Measurements from ENCODE around the gene NPIPA2.
"Not testable (repeated sequence)": the region's sequence is repeated elsewhere in the genome, so short reads cannot be mapped to it uniquely, and the experiment has no call there.

The NPIPA2 gene

GRCh38 chr16:14807184-14807678 is 64.9 kb downstream of the NPIPA2 start:
- not testable (repeated sequence) for DNase-seq (ENCODE audit: low read depth); H3K4me3 ChIP-seq (ENCODE audit: control insufficient read depth, low read depth, low read length)

- not testable (repeated sequence) for DNase-seq (ENCODE audit: low read depth); H3K4me3 ChIP-seq (ENCODE audit: control insufficient read depth, low read depth, low read length)
Measured at GRCh38 chr16:14813890-14814289, 71.6 kb downstream of the NPIPA2 start.

Data from AG09309 (cell line).